ENCODE results near the gene IL17RA. TPM values are rescaled to one million over a fixed set of nuclear protein-coding genes. Genes with fewer than 3 reads are reported as not detected.

IL17RA gene
- total and polyA plus RNA-seq, 4 donors: 3.1 to 9.0 (median 4.4) TPM

GRCh38 chr22:17116572-17117330 is 32.0 kb downstream of the IL17RA start:
- no peaks in the 10 kb centered on the region for H3K9me3 ChIP-seq (ENCODE audit: control insufficient read depth in 4 of 4, low read length in 3 of 4)
- WGBS: 38% methylated on average over 6 of the region's 6 CpGs
- H3K4me1 ChIP-seq (ENCODE audit: control insufficient read depth in 4 of 4, insufficient read depth in 4 of 4, low read length in 3 of 4): peaks cover 7 to 19% (median 12%) of the 10 kb centered on the region in 4 donors

GRCh38 chr22:17117400-17117799 is 32.6 kb downstream of the IL17RA start:
- H3K9me3 ChIP-seq (ENCODE audit: control insufficient read depth in 4 of 4, low read length in 3 of 4): no peaks in the 10 kb centered on the region
- peaks cover 7 to 19% (median 13%) of the 10 kb centered on the region in 4 donors for H3K4me1 ChIP-seq (ENCODE audit: control insufficient read depth in 4 of 4, insufficient read depth in 4 of 4, low read length in 3 of 4)
- no peak overlapping the region for H3K9ac ChIP-seq (ENCODE audit: low read depth in 1 of 2, low read length in 2 of 2)
- H3K27ac ChIP-seq (ENCODE audit: low read depth in 1 of 2, low read length in 2 of 2): no peak overlapping the region
- H3K36me3 ChIP-seq (ENCODE audit: control insufficient read depth in 4 of 4, insufficient read depth in 3 of 4, low read depth in 1 of 4, low read length in 3 of 4): no peaks in the 10 kb centered on the region
- no peak overlapping the region for H3K4me3 ChIP-seq (ENCODE audit: low read depth in 1 of 3, low read length in 3 of 3)
- DNase-seq (ENCODE audit: low spot score): no peak
- TF ChIP-seq FOXA1 (IDR thresholded peaks at IDR 0.05): no peak
- TF ChIP-seq RXRA (IDR thresholded peaks at IDR 0.05): no peak
- no peak for TF ChIP-seq REST (IDR thresholded peaks at IDR 0.05)
- no peak for TF ChIP-seq RAD21 (IDR thresholded peaks at IDR 0.05)
- no peak for TF ChIP-seq HNF4A (conservative IDR thresholded peaks at IDR 0.05)
- TF ChIP-seq TAF1 (conservative IDR thresholded peaks at IDR 0.05): no peak
- WGBS: 66% methylated on average over 3 of the region's 3 CpGs
- peaks cover 0 to 7% (median 3%) of the 10 kb centered on the region in 4 donors for H3K27me3 ChIP-seq (ENCODE audit: control insufficient read depth in 4 of 4, insufficient read depth in 4 of 4, low read length in 3 of 4)

More at GRCh38 chr22:17116572-17117330, 32.0 kb downstream of the IL17RA start:
- Histone ChIP-seq H3K27me3 (ENCODE audit: control insufficient read depth in 4 of 4, insufficient read depth in 4 of 4, low read length in 3 of 4) (peaks cover 0 to 2% (median 0%) of the 10 kb centered on the region in 4 donors), H3K9ac (ENCODE audit: low read depth in 1 of 2, low read length in 2 of 2) (no peak overlapping the region), H3K27ac (ENCODE audit: low read depth in 1 of 2, low read length in 2 of 2) (no peak overlapping the region), H3K36me3 (ENCODE audit: control insufficient read depth in 4 of 4, insufficient read depth in 3 of 4, low read depth in 1 of 4, low read length in 3 of 4) (no peaks in the 10 kb centered on the region), H3K4me3 (ENCODE audit: low read depth in 1 of 3, low read length in 3 of 3) (no peak overlapping the region)
- DNase-seq (ENCODE audit: low spot score): no peak
- no peak for TF ChIP-seq FOXA1 (IDR thresholded peaks at IDR 0.05)
- TF ChIP-seq TAF1 (conservative IDR thresholded peaks at IDR 0.05): no peak
- TF ChIP-seq YY1 (IDR thresholded peaks at IDR 0.05): no peak

- Histone ChIP-seq H3K36me3 (ENCODE audit: control insufficient read depth in 4 of 4, insufficient read depth in 3 of 4, low read depth in 1 of 4, low read length in 3 of 4) (no peaks in the 10 kb centered on the region), H3K27ac (ENCODE audit: low read depth in 1 of 2, low read length in 2 of 2) (no peak overlapping the region), H3K27me3 (ENCODE audit: control insufficient read depth in 4 of 4, insufficient read depth in 4 of 4, low read length in 3 of 4) (peaks cover 0 to 7% (median 4%) of the 10 kb centered on the region in 4 donors), H3K9me3 (ENCODE audit: control insufficient read depth in 4 of 4, low read length in 3 of 4) (no peaks in the 10 kb centered on the region), H3K4me1 (ENCODE audit: control insufficient read depth in 4 of 4, insufficient read depth in 4 of 4, low read length in 3 of 4) (peaks cover 7 to 19% (median 13%) of the 10 kb centered on the region in 4 donors), H3K4me3 (ENCODE audit: low read depth in 1 of 3, low read length in 3 of 3) (no peak overlapping the region), H3K9ac (ENCODE audit: low read depth in 1 of 2, low read length in 2 of 2) (no peak overlapping the region)
- DNase-seq (ENCODE audit: low spot score): no peak
- no peak for TF ChIP-seq SP1 (IDR thresholded peaks at IDR 0.05)
- peak; percentile 26 for TF ChIP-seq MAX (IDR thresholded peaks at IDR 0.05)
- WGBS: 49% methylated on average over 4 of the region's 4 CpGs
These were observed 33.1 kb downstream of the IL17RA start for GRCh38 chr22:17117890-17118289.
